Left forelimb (tissue), 1 donor: ENCODE measurements around the gene PGBD5.

ENCODE experiments used
- DNase-seq: peaks from one replicate; pipeline ENCODE4 v3.0.0-alpha.2; 2018; ENCODE audit warnings: low spot score

PGBD5 gene

GRCh38 chr1:230348386-230349019, 77.6 kb downstream of the PGBD5 start:
- DNase-seq, result no peak

- no peak for DNase-seq
These were observed 78.2 kb downstream of the PGBD5 start for GRCh38 chr1:230347896-230348295.

DNA sequence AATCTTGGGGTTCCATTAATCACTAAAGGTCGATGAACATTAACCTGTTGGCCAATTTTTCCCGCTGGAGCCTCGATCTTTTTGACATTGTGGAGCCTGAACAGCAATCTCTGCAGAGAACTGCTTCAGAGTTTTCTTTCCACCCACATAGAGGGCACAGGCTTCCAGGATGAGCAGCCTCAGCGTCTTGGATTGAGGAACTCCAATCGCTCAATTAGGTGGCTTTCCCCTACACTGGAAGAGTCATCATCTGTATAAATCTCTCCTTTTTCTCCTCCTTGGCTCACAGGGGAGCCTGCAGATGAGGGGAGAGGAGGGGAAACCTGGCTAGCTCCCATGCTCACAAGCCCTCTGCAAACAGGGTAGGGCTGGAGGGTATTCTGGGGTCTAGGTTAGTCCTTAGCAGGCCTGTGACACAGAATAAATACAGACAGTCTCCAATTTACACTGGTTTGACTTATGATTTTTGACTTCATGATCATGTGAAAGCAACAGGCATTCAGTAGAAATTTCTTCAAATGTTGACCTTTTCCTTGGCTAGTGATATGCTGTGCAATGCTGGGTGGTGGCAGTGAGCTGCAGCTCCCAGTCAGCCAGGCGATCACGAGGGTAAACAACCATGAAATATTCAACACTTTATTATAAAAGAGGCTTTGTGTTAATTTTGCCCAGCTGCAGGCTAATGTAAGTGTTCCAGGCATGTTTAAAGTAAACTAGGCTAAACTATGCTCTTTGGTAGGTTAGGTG, 80.8 kb downstream of the PGBD5 start:
- DNase-seq, result no peak

DNA sequence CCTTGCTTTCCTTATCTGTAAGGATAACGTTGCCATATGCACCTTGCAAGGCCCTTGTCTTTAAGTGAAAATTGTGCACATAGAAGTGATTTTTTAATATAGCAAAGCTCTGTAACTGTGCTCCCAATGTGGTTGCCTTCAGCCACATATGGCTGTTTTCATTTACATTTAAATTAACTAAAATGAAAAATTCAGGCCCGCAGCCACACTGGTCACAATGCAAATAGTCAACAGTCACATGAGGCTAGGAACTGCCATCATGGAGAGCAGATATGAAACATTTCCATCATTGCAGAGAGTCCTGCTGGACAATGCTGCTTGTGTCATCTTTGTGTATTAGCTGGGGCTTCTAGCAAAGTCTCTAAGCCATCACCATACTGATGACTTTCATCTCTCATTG, 83.4 kb downstream of the PGBD5 start:
- DNase-seq, result no peak

GRCh38 chr1:230342019-230342418, 84.1 kb downstream of the PGBD5 start:
- no peak for DNase-seq

DNA sequence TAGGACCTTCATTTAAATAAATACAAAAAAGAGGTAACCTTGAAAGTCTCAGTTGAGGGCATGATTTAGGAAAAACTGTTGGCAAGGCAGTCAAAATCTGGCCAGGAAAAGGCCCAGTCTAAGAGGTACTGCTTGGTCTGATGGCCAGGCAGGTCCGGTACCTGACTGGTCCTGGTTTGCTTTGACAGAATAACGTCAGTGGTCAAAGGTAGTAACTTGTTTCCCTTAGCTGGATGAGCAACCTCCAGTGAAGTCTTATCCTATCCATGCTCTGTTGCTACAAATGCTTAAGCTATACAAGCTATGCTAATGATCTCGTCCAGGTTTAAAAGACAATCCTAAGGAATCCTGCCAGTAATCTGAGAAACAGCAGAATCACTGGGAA, 85.0 kb downstream of the PGBD5 start:
- no peak for DNase-seq

DNA sequence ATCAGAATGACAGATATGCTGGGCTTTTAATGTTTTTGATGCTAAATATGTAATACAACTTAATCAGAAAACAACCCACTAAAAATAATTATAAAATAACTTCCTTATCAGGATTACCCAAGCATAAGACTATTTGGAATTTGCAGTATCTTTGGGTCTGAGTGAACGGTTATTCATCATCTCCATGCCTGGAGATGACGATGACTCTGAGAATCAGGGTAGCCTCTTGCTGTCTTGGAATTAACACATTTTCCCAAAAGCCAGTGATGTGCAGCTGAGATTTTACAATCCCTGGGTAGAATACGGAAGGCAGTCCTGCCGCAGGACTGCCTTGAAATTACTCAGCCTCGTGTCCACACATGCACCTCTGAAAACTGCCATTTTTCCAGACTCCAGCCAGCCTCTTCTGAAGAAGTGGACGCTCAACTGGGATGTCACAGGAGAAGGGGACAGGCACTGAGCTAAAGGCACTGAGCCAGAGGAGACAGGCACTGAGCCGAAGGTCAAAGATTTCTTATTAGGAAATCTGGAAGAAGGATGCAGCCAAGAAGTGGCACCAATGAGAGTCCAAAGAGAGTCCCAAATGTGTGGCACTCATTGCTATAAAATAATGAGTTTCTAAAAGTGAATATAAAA, 85.5 kb downstream of the PGBD5 start:
- no peak for DNase-seq

DNA sequence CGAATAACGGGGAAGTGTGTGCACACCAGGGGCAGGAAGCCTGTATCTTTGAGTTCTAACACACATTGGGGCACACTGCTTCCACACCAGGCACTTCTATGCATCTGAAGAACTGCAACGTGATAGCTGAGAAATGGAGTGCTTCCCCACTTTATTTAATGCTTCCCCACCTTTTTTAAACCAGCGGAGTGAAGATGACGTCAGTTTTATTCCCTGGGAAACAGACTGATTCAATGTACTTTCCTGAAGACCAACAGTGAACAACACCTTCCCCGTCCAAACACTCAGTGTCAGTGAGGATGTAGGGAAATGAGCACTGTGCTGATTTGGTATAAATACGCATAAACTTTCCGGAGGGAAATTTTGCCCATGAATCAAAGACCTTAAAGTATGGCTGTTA, 87.1 kb downstream of the PGBD5 start:
- DNase-seq, result no peak

DNA sequence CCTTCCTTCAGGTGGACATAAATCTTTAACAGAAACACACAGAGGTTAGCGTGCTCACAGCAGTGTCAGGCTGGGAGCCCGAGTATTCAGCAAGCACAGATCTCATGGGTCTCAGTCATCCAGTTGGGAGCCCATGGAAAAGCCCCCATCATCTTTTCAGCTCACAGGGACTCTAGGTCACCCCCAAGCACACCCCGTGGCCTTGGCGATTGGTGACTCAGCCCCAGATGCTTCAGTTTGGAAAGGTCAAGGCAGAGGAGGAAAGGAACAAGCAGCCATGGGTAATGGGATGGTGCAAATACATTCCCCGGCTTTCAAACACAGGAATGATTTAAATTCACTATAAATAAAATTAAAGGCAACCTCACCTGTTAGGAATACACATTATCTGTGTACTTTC, 88.9 kb downstream of the PGBD5 start:
- no peak for DNase-seq

GRCh38 chr1:230335861-230336522, 90.1 kb downstream of the PGBD5 start:
- DNase-seq, result no peak

- DNase-seq, result no peak
These were observed 91.7 kb downstream of the PGBD5 start for GRCh38 chr1:230334447-230334837.

- DNase-seq, result no peak
These were observed 92.3 kb downstream of the PGBD5 start for GRCh38 chr1:230333590-230334446.

- DNase-seq, result no peak
These were observed 93.5 kb downstream of the PGBD5 start for GRCh38 chr1:230332575-230333066.

GRCh38 chr1:230332061-230332460, 94.1 kb downstream of the PGBD5 start:
- DNase-seq, result no peak

DNA sequence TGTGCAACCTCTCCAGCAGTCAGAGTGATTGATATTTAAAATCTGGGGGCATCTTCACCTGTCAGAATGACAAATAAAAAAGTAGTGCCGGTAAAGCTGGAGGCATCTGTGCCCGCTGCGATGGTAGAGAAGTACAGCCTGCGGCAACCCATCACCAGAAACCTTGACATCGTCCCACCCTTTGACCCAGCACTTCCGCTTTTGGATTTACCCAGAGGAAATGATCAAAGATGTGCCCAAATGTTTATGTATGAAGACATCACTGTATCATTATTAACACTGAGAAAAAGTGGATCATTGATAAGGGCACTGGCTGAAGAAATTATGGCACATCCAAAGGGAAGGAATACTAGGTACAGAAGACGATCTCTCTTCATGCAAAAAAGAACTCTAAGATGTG, 96.0 kb downstream of the PGBD5 start:
- DNase-seq, result no peak

DNA sequence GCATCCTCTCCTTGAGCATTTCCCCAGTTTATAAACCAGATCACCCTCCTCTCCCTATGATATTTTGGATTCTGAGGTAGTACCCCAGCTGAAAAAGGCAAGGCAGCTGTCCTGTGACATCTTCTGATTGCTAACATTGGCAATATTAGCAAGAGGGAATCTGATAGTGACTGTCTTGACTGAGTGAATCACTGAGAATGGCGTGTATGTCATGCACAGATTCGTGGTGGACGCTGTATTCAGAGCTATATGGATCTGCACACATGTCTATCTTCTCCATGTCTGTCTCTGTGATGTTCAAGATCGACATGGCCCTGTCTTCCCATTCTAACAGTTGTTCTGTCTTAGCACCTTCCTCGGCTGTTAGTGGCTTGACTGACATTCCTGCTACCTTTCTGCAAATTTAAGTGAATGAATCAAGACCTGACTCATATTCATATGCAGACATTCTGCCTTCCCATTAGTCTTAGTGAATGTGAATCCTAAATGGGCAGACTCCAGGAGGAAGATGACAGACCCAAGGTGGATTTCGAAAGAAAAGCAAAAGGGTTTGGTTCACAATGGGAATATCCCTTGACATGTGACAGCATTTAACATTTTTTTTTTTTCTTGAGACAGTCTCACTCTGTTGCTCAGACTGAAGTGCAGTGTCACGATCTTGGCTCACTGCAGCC, 97.7 kb downstream of the PGBD5 start:
- no peak for DNase-seq

- DNase-seq, result no peak
These were observed 98.2 kb downstream of the PGBD5 start for GRCh38 chr1:230327892-230328284.

GRCh38 chr1:230326971-230327891, 98.9 kb downstream of the PGBD5 start:
- DNase-seq, result no peak

- no peak for DNase-seq
These were observed 102.4 kb downstream of the PGBD5 start for GRCh38 chr1:230323686-230324085.

DNA sequence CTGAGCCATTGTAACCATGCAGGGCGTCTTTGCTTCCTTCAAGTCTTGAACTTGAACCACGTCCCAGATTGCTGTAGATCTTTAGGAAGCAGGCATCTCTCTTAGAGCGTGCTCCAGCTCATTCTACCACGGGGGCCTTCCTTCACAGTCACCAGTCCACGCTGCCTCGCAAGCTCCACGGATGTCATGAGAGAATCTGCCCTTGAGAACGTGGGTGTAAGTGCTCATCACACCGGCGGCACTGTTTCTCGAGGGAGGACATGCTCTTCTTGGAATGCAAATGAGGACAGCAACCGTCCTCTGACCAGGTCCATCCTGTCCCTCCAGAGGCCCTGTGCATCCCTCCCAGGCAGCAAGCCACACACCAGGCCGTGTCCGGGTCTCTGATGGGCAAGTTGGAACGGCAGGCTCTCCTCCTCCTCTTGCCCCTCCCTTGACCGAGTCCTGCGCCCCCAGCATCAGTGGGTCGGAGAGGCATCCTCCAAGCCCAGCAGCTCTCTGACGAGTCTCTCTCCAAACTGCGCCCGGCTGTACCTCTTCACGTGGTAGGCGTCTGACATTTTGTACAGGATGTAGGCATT, 103.1 kb downstream of the PGBD5 start:
- DNase-seq, result no peak
